Astrocyte (in vitro differentiated cells and primary cell): ENCODE data around the gene ACVR2B.

Experiments used
- CTCF ChIP-seq: IDR thresholded peaks from 2 replicates; pipeline ENCODE4 v1.5.1; 2011; ENCODE audit warnings: low read depth, mild to moderate bottlenecking, inconsistent platforms, low read length, moderate library complexity; ENCODE audit not compliant: insufficient read depth
- EZH2 ChIP-seq: IDR thresholded peaks from 2 replicates; pipeline ENCODE4 v1.6.1; 2012; ENCODE audit warnings: mild to moderate bottlenecking, low read length, inconsistent platforms; ENCODE audit not compliant: insufficient read depth

- TF ChIP-seq CTCF (no peak), EZH2 (no peak)
Measured at GRCh38 chr3:38490281-38491030, 36.8 kb downstream of the ACVR2B start.
